HCT116 (cell line): ENCODE measurements around the gene TADA3. TPM values are rescaled to one million over a fixed set of nuclear protein-coding genes. Genes with fewer than 3 reads are reported as not detected.
A peak's percentile ranks its signal among the peaks of the same experiment; 100 is the strongest.

Experiments
- ATAC-seq: fragments of 200-7000 bp; cut with Tn5 transposase; 2 replicates; pipeline ENCODE4 v1.9.1; 2020; ENCODE audit warnings: mild to moderate bottlenecking, moderate library complexity
- BruUV-seq: library from RNA; stranded (reverse); fragments of 400-500 nt; replicated peaks from 2 replicates; lab custom pipeline; 2021; lab: Mats Ljungman, UMichigan
- CTCF ChIA-PET: fragments of 300-600 bp; sonication (Branson Sonifier 250); formaldehyde crosslinking; loops from one replicate; lab custom pipeline; 2021; ENCODE audit warnings: antibody characterized with exemption; lab: Charles Lee
- POLR2A ChIA-PET: fragments of 300-600, 350-600 bp; sonication (Branson Sonifier 250); formaldehyde crosslinking; loops from one replicate; lab custom pipeline; 2021; ENCODE audit warnings: antibody characterized with exemption; lab: Charles Lee
- RAD21 ChIA-PET, 2 experiments: fragments of 300-600 bp; sonication (Branson Sonifier 250); formaldehyde crosslinking; loops; one replicate each; lab custom pipeline; 2023; ENCODE audit warnings: low total read pairs in 2 of 2; ENCODE audit not compliant: uncharacterized antibody in 2 of 2, unreplicated experiment in 2 of 2, low non-redundant PET in 1 of 2; lab: Charles Lee
- DNase-seq: peaks from one replicate; pipeline ENCODE4 v3.0.0-alpha.2; 2010; ENCODE audit warnings: low read depth, low spot score
- H2AFZ ChIP-seq: fragments of 200-600 bp; shearing (Covaris generic), sonication (generic); 2 replicates; pipeline ENCODE4 v1.6.1; 2017; ENCODE audit warnings: low read depth, mixed run types, mixed read lengths, antibody characterized with exemption, low read length; ENCODE audit not compliant: poor library complexity, severe bottlenecking
- H3K27ac ChIP-seq: 2 replicates; pipeline ENCODE4 v1.5.1; 2012; ENCODE audit warnings: low read depth, low read length
- H3K27me3 ChIP-seq: fragments of 200-600 bp; sonication (generic); 2 replicates; pipeline ENCODE4 v1.6.1; 2016; ENCODE audit warnings: mixed run types, low read length, mixed read lengths; ENCODE audit not compliant: insufficient read depth
- H3K36me3 ChIP-seq, 2 experiments: fragments of 200-500 bp in 1 of 2; fragments of 200-600 bp in 1 of 2; sonication (Bioruptor generic) in 1 of 2; sonication (generic) in 1 of 2; 2 replicates each; pipeline versions ENCODE4 v1.5.1 to v1.6.1; 2014 to 2016; ENCODE audit warnings: low read length in 2 of 2, inconsistent platforms in 1 of 2, mixed read lengths in 1 of 2, mixed run types in 1 of 2; ENCODE audit not compliant: insufficient read depth in 2 of 2, control insufficient read depth in 1 of 2
- H3K4me1 ChIP-seq, 2 experiments: fragments of 200-600 bp in 1 of 2; sonication (generic) in 1 of 2; 2 replicates each; pipeline versions ENCODE4 v1.5.1 to v1.6.1; 2012 to 2017; ENCODE audit warnings: low read length in 2 of 2, inconsistent platforms in 1 of 2, mild to moderate bottlenecking in 1 of 2, mixed read lengths in 1 of 2, mixed run types in 1 of 2, moderate library complexity in 1 of 2; ENCODE audit not compliant: insufficient read depth in 2 of 2, control insufficient read depth in 1 of 2
- H3K4me2 ChIP-seq: fragments of 200-600 bp; sonication (generic); 2 replicates; pipeline ENCODE4 v1.6.1; 2017; ENCODE audit warnings: mixed run types, low read length, mixed read lengths
- H3K4me3 ChIP-seq, 2 experiments: fragments of 200-600 bp in 1 of 2; sonication (generic) in 1 of 2; replicated peaks in 1 of 2; 2 replicates each; pipeline ENCODE4 v1.5.1; 2011 to 2016; ENCODE audit warnings: low read length in 2 of 2, control low read depth in 1 of 2, low read depth in 1 of 2, mild to moderate bottlenecking in 1 of 2, mixed read lengths in 1 of 2, mixed run types in 1 of 2
- H3K79me2 ChIP-seq: fragments of 200-600 bp; sonication (generic); 2 replicates; pipeline ENCODE4 v1.6.1; 2017; ENCODE audit warnings: mild to moderate bottlenecking, mixed run types, low read length, moderate library complexity, mixed read lengths; ENCODE audit not compliant: insufficient read depth
- H3K9ac ChIP-seq: fragments of 200-600 bp; sonication (generic); 2 replicates; pipeline ENCODE4 v1.6.1; 2016; ENCODE audit warnings: low read length, mixed read lengths
- H3K9me2 ChIP-seq: fragments of 200-600 bp; sonication (generic), shearing (Covaris generic); 2 replicates; pipeline ENCODE4 v1.6.1; 2017; ENCODE audit warnings: mixed run types, mild to moderate bottlenecking, moderate library complexity; ENCODE audit not compliant: insufficient read depth
- H3K9me3 ChIP-seq, 2 experiments: fragments of 200-500 bp in 1 of 2; fragments of 200-600 bp in 1 of 2; sonication (Bioruptor generic) in 1 of 2; sonication (generic) in 1 of 2; 2 replicates each; pipeline ENCODE4 v1.6.1; 2014 to 2017; ENCODE audit warnings: low read length in 2 of 2, mixed read lengths in 2 of 2, inconsistent platforms in 1 of 2, low read depth in 1 of 2, mild to moderate bottlenecking in 1 of 2, mixed run types in 1 of 2, moderate library complexity in 1 of 2; ENCODE audit not compliant: control insufficient read depth in 1 of 2, insufficient read depth in 1 of 2
- H4K20me1 ChIP-seq: fragments of 200-600 bp; sonication (generic), shearing (Covaris generic); 2 replicates; pipeline ENCODE4 v1.6.1; 2017; ENCODE audit warnings: mixed run types, mild to moderate bottlenecking, moderate library complexity; ENCODE audit not compliant: insufficient read depth
- ATF3 ChIP-seq: IDR thresholded peaks from 2 replicates; pipeline ENCODE4 v1.6.1; 2012
- CEBPB ChIP-seq: IDR thresholded peaks from 2 replicates; pipeline ENCODE4 v1.6.1; 2012; ENCODE audit warnings: low read depth
- CTCF ChIP-seq, 3 experiments: fragments of 200-600 bp in 1 of 3; sonication (generic) in 1 of 3; IDR thresholded peaks in 2 of 3; conservative IDR thresholded peaks in 1 of 3; 2 replicates each; pipeline ENCODE4 v1.5.1; 2012 to 2017; ENCODE audit warnings: low read depth in 2 of 3, low read length in 2 of 3, antibody characterized with exemption in 1 of 3, borderline replicate concordance in 1 of 3, control low read depth in 1 of 3, mild to moderate bottlenecking in 1 of 3, mixed read lengths in 1 of 3, mixed run types in 1 of 3, moderate library complexity in 1 of 3; ENCODE audit not compliant: insufficient read depth in 1 of 3
- EGR1 ChIP-seq: IDR thresholded peaks from 2 replicates; pipeline ENCODE4 v1.6.1; 2012; ENCODE audit warnings: low read depth
- ELF1 ChIP-seq: IDR thresholded peaks from 2 replicates; pipeline ENCODE4 v1.6.1; 2012; ENCODE audit warnings: low read depth, borderline replicate concordance
- EZH2 ChIP-seq: fragments of 200-600 bp; sonication (generic); IDR thresholded peaks from 2 replicates; pipeline ENCODE4 v1.6.1; 2017; ENCODE audit warnings: antibody characterized with exemption, mixed run types
- JUND ChIP-seq: IDR thresholded peaks from 2 replicates; pipeline ENCODE4 v1.6.1; 2012
- POLR2A ChIP-seq: IDR thresholded peaks from 2 replicates; pipeline ENCODE4 v1.7.0; 2011; ENCODE audit warnings: borderline replicate concordance; ENCODE audit not compliant: insufficient read depth, insufficient read length; ENCODE audit errors: extremely low read depth
- RAD21 ChIP-seq: IDR thresholded peaks from 2 replicates; pipeline ENCODE4 v1.6.1; 2012; ENCODE audit warnings: low read depth, mild to moderate bottlenecking
- SIN3A ChIP-seq: IDR thresholded peaks from 2 replicates; pipeline ENCODE4 v1.6.1; 2012; ENCODE audit warnings: low read depth
- SRF ChIP-seq: IDR thresholded peaks from 2 replicates; pipeline ENCODE4 v1.6.1; 2012; ENCODE audit warnings: low read depth
- ZFX ChIP-seq: fragments of 450-650 bp; IDR thresholded peaks from 2 replicates; pipeline ENCODE4 v1.6.1; 2017
- intact Hi-C: fragments of 100-400 bp; cut with micrococcal nuclease; formaldehyde crosslinking; loops from 2 replicates; pipeline ENCODE4 v1.10.0; 2022
- total RNA-seq: library from RNA; stranded (reverse); gene quantifications from one replicate; pipeline ENCODE4 v1.2.1, GENCODE V29; 2021; ENCODE audit not compliant: unreplicated experiment
- TF ChIP-seq, protein P1 (sequence below): IDR thresholded peaks from 2 replicates; pipeline ENCODE4 v1.6.1; 2012; ENCODE audit warnings: low read depth
- TF ChIP-seq, protein P2 (sequence below): IDR thresholded peaks from 2 replicates; pipeline ENCODE4 v1.6.1; 2012

Gene TADA3
- total RNA-seq, 1 experiment from 2014 or later: 72.0 TPM

GRCh38 chr3:9732740-9733115, 59.5 kb downstream of the TADA3 start:
- RAD21 ChIA-PET: no interaction called here
- Histone ChIP-seq H3K4me2 (peak overlapping the region; percentile 84), H3K27ac (peak overlapping the region; percentile 2; the same call in 1 of the 2 replicates), H3K36me3 (peaks cover 25 to 34% of the 10 kb centered on the region in 2 experiments), H3K9ac (peak overlapping the region; percentile 97), H3K9me2 (no peaks in the 10 kb centered on the region), H3K4me3 (peak overlapping the region; percentile 95), H4K20me1 (peaks cover 4% of the 10 kb centered on the region; the same call in 1 of the 2 replicates), H2AFZ (no peak overlapping the region), H3K79me2 (peaks cover 60% of the 10 kb centered on the region), H3K27me3 (no peaks in the 10 kb centered on the region), H3K4me1 (peaks cover 16 to 27% of the 10 kb centered on the region in 2 experiments; a peak in 3 of 4 replicates), H3K9me3 (no peaks in the 10 kb centered on the region)
- CTCF ChIA-PET: interaction anchor here (0.8 kb wide), 1 partner anchor 17 kb away, joined by 3 read pairs; no protein-coding TSS in a partner anchor
- ATAC-seq: no peak
- TSS peak; percentile 46 for BruUV-seq
- intact Hi-C loops: loop anchor here (10.0 kb wide), 1 partner anchor 378 kb away; no protein-coding TSS in a partner anchor
- DNase-seq: no peak
- POLR2A ChIA-PET: interaction anchor here (2.9 kb wide), 1 partner anchor 17 kb away, joined by 9 read pairs; the partner anchor contains the start of gene OGG1
- no peak for TF ChIP-seq ZFX
- no peak for TF ChIP-seq JUND
- TF ChIP-seq, protein P1, sequence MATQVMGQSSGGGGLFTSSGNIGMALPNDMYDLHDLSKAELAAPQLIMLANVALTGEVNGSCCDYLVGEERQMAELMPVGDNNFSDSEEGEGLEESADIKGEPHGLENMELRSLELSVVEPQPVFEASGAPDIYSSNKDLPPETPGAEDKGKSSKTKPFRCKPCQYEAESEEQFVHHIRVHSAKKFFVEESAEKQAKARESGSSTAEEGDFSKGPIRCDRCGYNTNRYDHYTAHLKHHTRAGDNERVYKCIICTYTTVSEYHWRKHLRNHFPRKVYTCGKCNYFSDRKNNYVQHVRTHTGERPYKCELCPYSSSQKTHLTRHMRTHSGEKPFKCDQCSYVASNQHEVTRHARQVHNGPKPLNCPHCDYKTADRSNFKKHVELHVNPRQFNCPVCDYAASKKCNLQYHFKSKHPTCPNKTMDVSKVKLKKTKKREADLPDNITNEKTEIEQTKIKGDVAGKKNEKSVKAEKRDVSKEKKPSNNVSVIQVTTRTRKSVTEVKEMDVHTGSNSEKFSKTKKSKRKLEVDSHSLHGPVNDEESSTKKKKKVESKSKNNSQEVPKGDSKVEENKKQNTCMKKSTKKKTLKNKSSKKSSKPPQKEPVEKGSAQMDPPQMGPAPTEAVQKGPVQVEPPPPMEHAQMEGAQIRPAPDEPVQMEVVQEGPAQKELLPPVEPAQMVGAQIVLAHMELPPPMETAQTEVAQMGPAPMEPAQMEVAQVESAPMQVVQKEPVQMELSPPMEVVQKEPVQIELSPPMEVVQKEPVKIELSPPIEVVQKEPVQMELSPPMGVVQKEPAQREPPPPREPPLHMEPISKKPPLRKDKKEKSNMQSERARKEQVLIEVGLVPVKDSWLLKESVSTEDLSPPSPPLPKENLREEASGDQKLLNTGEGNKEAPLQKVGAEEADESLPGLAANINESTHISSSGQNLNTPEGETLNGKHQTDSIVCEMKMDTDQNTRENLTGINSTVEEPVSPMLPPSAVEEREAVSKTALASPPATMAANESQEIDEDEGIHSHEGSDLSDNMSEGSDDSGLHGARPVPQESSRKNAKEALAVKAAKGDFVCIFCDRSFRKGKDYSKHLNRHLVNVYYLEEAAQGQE: no peak
- TF ChIP-seq SRF: no peak
- TF ChIP-seq ATF3: no peak
- no peak for TF ChIP-seq EZH2
- TF ChIP-seq ELF1: no peak
- no peak for TF ChIP-seq CTCF (IDR thresholded peaks at IDR 0.05 in 2 of 3, conservative IDR thresholded peaks at IDR 0.05 in 1 of 3; ENCODE audit: borderline replicate concordance in 1 of 3, insufficient read depth in 1 of 3, low read depth in 2 of 3, low read length in 2 of 3)
- no peak for TF ChIP-seq CEBPB
- no peak for TF ChIP-seq POLR2A
- TF ChIP-seq SIN3A: no peak
- TF ChIP-seq EGR1: no peak
- TF ChIP-seq RAD21: no peak
- TF ChIP-seq, protein P2, sequence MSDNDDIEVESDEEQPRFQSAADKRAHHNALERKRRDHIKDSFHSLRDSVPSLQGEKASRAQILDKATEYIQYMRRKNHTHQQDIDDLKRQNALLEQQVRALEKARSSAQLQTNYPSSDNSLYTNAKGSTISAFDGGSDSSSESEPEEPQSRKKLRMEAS: no peak
